ENCODE data around the gene NGDN.
A peak's percentile ranks its signal among the peaks of the same experiment; 100 is the strongest.

NGDN gene

GRCh38 chr14:23483236-23483854 is 13.8 kb downstream of the NGDN start:
- no peaks in the 10 kb centered on the region for H3K27me3 ChIP-seq (ENCODE audit: insufficient read depth, low read length)
- no peak overlapping the region for H3K4me2 ChIP-seq (ENCODE audit: low read length)
- no peak overlapping the region for H2AFZ ChIP-seq (ENCODE audit: low read length)
- H3K9ac ChIP-seq (ENCODE audit: low read length): no peak overlapping the region
- H3K27ac ChIP-seq (ENCODE audit: low read depth, low read length, poor library complexity, severe bottlenecking): no peak overlapping the region
- peak; percentile 65 for TF ChIP-seq CTCF (IDR thresholded peaks at IDR 0.05; ENCODE audit: low read length)
- no peak for TF ChIP-seq EZH2 (IDR thresholded peaks at IDR 0.05; ENCODE audit: borderline replicate concordance, low read length)
- no peaks in the 10 kb centered on the region for H3K9me2 ChIP-seq (ENCODE audit: low read depth, low read length)
- no peaks in the 10 kb centered on the region for H3K9me3 ChIP-seq (ENCODE audit: low read length)
- H3F3A ChIP-seq (ENCODE audit: insufficient read depth, low read length): no peaks in the 10 kb centered on the region
- H3K79me2 ChIP-seq (ENCODE audit: insufficient read depth, low read length): no peaks in the 10 kb centered on the region
- no peak overlapping the region for H3K4me3 ChIP-seq (ENCODE audit: low read depth, low read length, poor library complexity, severe bottlenecking)
- H4K20me1 ChIP-seq (ENCODE audit: insufficient read depth, low read length): no peaks in the 10 kb centered on the region
- H3K4me1 ChIP-seq (ENCODE audit: insufficient read depth, low read length, severe bottlenecking): no peaks in the 10 kb centered on the region
- peaks cover 7% of the 10 kb centered on the region; the same call in 1 of the 2 replicates for H3K36me3 ChIP-seq (ENCODE audit: insufficient read depth, low read length)

GRCh38 chr14:23485326-23485725 is 15.8 kb downstream of the NGDN start:
- Histone ChIP-seq H3K4me3 (ENCODE audit: low read depth, low read length, poor library complexity, severe bottlenecking) (no peak overlapping the region), H3K36me3 (ENCODE audit: insufficient read depth, low read length) (no peaks in the 10 kb centered on the region), H3K4me2 (ENCODE audit: low read length) (no peak overlapping the region), H4K20me1 (ENCODE audit: insufficient read depth, low read length) (no peaks in the 10 kb centered on the region), H3K9ac (ENCODE audit: low read length) (no peak overlapping the region), H3K9me2 (ENCODE audit: low read depth, low read length) (no peaks in the 10 kb centered on the region), H3K27ac (ENCODE audit: low read depth, low read length, poor library complexity, severe bottlenecking) (no peak overlapping the region), H3K4me1 (ENCODE audit: insufficient read depth, low read length, severe bottlenecking) (no peaks in the 10 kb centered on the region), H3K9me3 (ENCODE audit: low read length) (no peaks in the 10 kb centered on the region), H2AFZ (ENCODE audit: low read length) (no peak overlapping the region), H3K79me2 (ENCODE audit: insufficient read depth, low read length) (no peaks in the 10 kb centered on the region), H3F3A (ENCODE audit: insufficient read depth, low read length) (no peaks in the 10 kb centered on the region), H3K27me3 (ENCODE audit: insufficient read depth, low read length) (no peaks in the 10 kb centered on the region)
- TF ChIP-seq CTCF (IDR thresholded peaks at IDR 0.05; ENCODE audit: low read length) (no peak), EZH2 (IDR thresholded peaks at IDR 0.05; ENCODE audit: borderline replicate concordance, low read length) (no peak)

- H3K4me3 ChIP-seq (ENCODE audit: low read depth, low read length, poor library complexity, severe bottlenecking): no peak overlapping the region
- no peak overlapping the region for H3K27ac ChIP-seq (ENCODE audit: low read depth, low read length, poor library complexity, severe bottlenecking)
- no peak overlapping the region for H3K9ac ChIP-seq (ENCODE audit: low read length)
- H3K9me2 ChIP-seq (ENCODE audit: low read depth, low read length): no peaks in the 10 kb centered on the region
- no peak overlapping the region for H3K4me2 ChIP-seq (ENCODE audit: low read length)
- no peaks in the 10 kb centered on the region for H3K4me1 ChIP-seq (ENCODE audit: insufficient read depth, low read length, severe bottlenecking)
- no peaks in the 10 kb centered on the region for H3F3A ChIP-seq (ENCODE audit: insufficient read depth, low read length)
- H4K20me1 ChIP-seq (ENCODE audit: insufficient read depth, low read length): no peaks in the 10 kb centered on the region
- H3K79me2 ChIP-seq (ENCODE audit: insufficient read depth, low read length): no peaks in the 10 kb centered on the region
- H3K9me3 ChIP-seq (ENCODE audit: low read length): no peaks in the 10 kb centered on the region
- no peaks in the 10 kb centered on the region for H3K27me3 ChIP-seq (ENCODE audit: insufficient read depth, low read length)
- H2AFZ ChIP-seq (ENCODE audit: low read length): no peak overlapping the region
- no peaks in the 10 kb centered on the region for H3K36me3 ChIP-seq (ENCODE audit: insufficient read depth, low read length)
- TF ChIP-seq CTCF (IDR thresholded peaks at IDR 0.05; ENCODE audit: low read length): no peak
- no peak for TF ChIP-seq EZH2 (IDR thresholded peaks at IDR 0.05; ENCODE audit: borderline replicate concordance, low read length)
Measured at GRCh38 chr14:23486036-23486435, 16.5 kb downstream of the NGDN start.

Data from OCI-LY1 (cell line).